GM12864 (cell line): ENCODE data around the gene ATF4.
A peak's percentile ranks its signal among the peaks of the same experiment; 100 is the strongest.

Source experiments
- DNase-seq: peaks from one replicate; pipeline ENCODE4 v3.0.0-alpha.2; 2011; ENCODE audit warnings: low read depth
- H3K4me3 ChIP-seq: 2 replicates; pipeline ENCODE4 v1.5.1; 2011; ENCODE audit warnings: mild to moderate bottlenecking, low read depth, low read length, control low read depth
- TF ChIP-seq, protein P1 (sequence below): IDR thresholded peaks from 2 replicates; pipeline ENCODE4 v1.5.1; 2011; ENCODE audit warnings: low read depth, mild to moderate bottlenecking, moderate library complexity, low read length, control low read depth, inconsistent platforms; ENCODE audit errors: missing control alignments

ATF4 gene

DNA sequence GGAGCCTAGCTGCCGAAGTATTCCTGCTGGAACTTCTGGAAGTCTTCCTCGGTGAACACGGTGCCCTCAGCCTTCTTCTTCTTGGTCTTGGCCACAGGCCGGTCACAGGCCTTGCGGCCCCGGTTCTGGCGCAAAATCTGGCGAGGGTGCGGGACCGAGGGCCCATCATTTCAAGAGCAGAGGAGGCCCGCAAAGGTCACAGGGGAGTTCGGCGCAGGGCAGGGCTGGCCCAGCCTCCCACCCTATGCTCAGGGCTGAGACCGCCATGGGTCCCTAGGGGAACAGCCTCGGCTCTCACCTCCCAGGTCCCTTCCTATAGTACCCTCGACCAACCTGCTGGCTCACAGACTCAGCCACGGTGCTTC, 9.1 kb downstream of the ATF4 start:
- no peak for DNase-seq
- TF ChIP-seq, protein P1, sequence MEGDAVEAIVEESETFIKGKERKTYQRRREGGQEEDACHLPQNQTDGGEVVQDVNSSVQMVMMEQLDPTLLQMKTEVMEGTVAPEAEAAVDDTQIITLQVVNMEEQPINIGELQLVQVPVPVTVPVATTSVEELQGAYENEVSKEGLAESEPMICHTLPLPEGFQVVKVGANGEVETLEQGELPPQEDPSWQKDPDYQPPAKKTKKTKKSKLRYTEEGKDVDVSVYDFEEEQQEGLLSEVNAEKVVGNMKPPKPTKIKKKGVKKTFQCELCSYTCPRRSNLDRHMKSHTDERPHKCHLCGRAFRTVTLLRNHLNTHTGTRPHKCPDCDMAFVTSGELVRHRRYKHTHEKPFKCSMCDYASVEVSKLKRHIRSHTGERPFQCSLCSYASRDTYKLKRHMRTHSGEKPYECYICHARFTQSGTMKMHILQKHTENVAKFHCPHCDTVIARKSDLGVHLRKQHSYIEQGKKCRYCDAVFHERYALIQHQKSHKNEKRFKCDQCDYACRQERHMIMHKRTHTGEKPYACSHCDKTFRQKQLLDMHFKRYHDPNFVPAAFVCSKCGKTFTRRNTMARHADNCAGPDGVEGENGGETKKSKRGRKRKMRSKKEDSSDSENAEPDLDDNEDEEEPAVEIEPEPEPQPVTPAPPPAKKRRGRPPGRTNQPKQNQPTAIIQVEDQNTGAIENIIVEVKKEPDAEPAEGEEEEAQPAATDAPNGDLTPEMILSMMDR, result no peak
- peak overlapping the region; percentile 27 for H3K4me3 ChIP-seq

- DNase-seq, result no peak
- TF ChIP-seq, protein P1, result no peak
- peak overlapping the region; percentile 27 for H3K4me3 ChIP-seq
Measured at GRCh38 chr22:39530116-39530515, 9.8 kb downstream of the ATF4 start.

DNA sequence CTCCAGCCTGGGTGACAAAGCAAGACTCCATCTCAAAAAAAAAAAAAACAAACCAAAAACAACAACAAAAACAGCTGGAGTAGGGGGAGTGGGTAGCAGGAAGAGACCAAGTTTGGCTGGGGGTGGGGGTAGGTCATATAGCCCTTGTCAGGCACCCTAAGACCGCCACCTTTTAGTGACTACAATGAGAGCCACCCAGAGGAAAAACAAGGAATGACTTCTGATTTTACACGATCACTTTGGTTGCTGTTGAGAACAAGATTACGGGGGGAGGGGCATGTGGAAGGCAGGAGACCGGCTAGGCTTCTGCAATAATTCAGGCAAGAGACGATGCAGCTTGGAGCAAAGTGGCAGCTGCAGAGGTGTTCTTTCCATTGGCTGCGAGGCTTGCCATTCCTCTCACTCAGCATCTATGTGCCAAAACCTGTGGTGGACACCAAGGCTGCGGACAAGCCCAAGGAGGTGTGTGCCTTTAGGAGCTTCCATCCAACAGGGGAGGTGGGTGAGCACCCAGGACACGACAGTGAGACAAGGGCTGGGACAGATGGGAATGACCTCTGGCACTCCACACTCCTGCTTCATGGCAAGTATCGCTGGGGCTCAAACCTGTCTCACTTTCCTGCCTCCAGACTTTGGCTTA, 10.4 kb downstream of the ATF4 start:
- no peak for DNase-seq
- peak overlapping the region; percentile 93 for H3K4me3 ChIP-seq
- TF ChIP-seq, protein P1, result peak; percentile 14

- peak; percentile 100 for DNase-seq
- TF ChIP-seq, protein P1, result no peak
- H3K4me3 ChIP-seq, result peak within 1 kb of the TSS; percentile 93
Measured at GRCh38 chr22:39532215-39533073, 12.1 kb downstream of the ATF4 start, which contains the start of gene RPS19BP1. RPS19BP1 (minus strand) TSS chr22:39532748; CDS start chr22:39532738, 10 bp downstream.

GRCh38 chr22:39534092-39534506, 13.7 kb downstream of the ATF4 start:
- H3K4me3 ChIP-seq, result no peak overlapping the region
- DNase-seq, result no peak
- TF ChIP-seq, protein P1, result no peak

- TF ChIP-seq, protein P1, result peak; percentile 82
- DNase-seq, result no peak
- no peak overlapping the region for H3K4me3 ChIP-seq
Measured at GRCh38 chr22:39534591-39535356, 14.4 kb downstream of the ATF4 start.
